HG03108 (cell line): ENCODE data around the gene FAM53C.

Source experiments
- ATAC-seq: cut with Tn5 transposase; IDR thresholded peaks from one replicate; pipeline ENCODE4 v1.9.1; 2021; ENCODE audit warnings: moderate library complexity; ENCODE audit not compliant: unreplicated experiment

The FAM53C gene

GRCh38 chr5:138351056-138351455, 13.0 kb downstream of the FAM53C start:
- ATAC-seq = no peak

- no peak for ATAC-seq
Observed at GRCh38 chr5:138351517-138351916, 13.5 kb downstream of the FAM53C start.

- ATAC-seq = peak; percentile 62
Observed at GRCh38 chr5:138352071-138352721, 14.1 kb downstream of the FAM53C start, which contains the start of gene KDM3B. KDM3B (plus strand) TSS chr5:138352685; CDS start chr5:138352796, 111 bp downstream.

- peak; percentile 39 for ATAC-seq
Observed at GRCh38 chr5:138352722-138353559, 14.9 kb downstream of the FAM53C start.

GRCh38 chr5:138353560-138354080, 15.6 kb downstream of the FAM53C start:
- ATAC-seq = no peak

GRCh38 chr5:138354387-138354786, 16.3 kb downstream of the FAM53C start:
- ATAC-seq = no peak

- ATAC-seq = peak; percentile 40
Observed at GRCh38 chr5:138354926-138355378, 16.9 kb downstream of the FAM53C start.

GRCh38 chr5:138359621-138360020, 21.6 kb downstream of the FAM53C start:
- no peak for ATAC-seq

GRCh38 chr5:138360941-138361452, 22.9 kb downstream of the FAM53C start:
- no peak for ATAC-seq

GRCh38 chr5:138364576-138364975, 26.5 kb downstream of the FAM53C start:
- ATAC-seq = no peak

- no peak for ATAC-seq
Observed at GRCh38 chr5:138366632-138367382, 28.7 kb downstream of the FAM53C start.

GRCh38 chr5:138369261-138369660, 31.2 kb downstream of the FAM53C start:
- no peak for ATAC-seq

GRCh38 chr5:138369706-138370105, 31.6 kb downstream of the FAM53C start:
- ATAC-seq = no peak

GRCh38 chr5:138370537-138370936, 32.5 kb downstream of the FAM53C start:
- no peak for ATAC-seq

GRCh38 chr5:138371454-138371853, 33.4 kb downstream of the FAM53C start:
- no peak for ATAC-seq

- peak; percentile 68 for ATAC-seq
Observed at GRCh38 chr5:138372225-138372624, 34.2 kb downstream of the FAM53C start.

GRCh38 chr5:138372653-138373052, 34.6 kb downstream of the FAM53C start:
- no peak for ATAC-seq

GRCh38 chr5:138382347-138382746, 44.3 kb downstream of the FAM53C start:
- ATAC-seq = no peak

- ATAC-seq = no peak
Observed at GRCh38 chr5:138385660-138386059, 47.6 kb downstream of the FAM53C start.

GRCh38 chr5:138386290-138386689, 48.2 kb downstream of the FAM53C start:
- ATAC-seq = no peak

GRCh38 chr5:138389332-138389731, 51.3 kb downstream of the FAM53C start:
- ATAC-seq = no peak
